ENCODE data around the gene NEU3. TPM values are rescaled to one million over a fixed set of nuclear protein-coding genes. Genes with fewer than 3 reads are reported as not detected.
"Not testable (repeated sequence)": the region's sequence is repeated elsewhere in the genome, so short reads cannot be mapped to it uniquely, and the experiment has no call there.

NEU3 gene
- total and polyA plus RNA-seq, 8 donors = 9.7 to 15.3 (median 14.6) TPM

DNA sequence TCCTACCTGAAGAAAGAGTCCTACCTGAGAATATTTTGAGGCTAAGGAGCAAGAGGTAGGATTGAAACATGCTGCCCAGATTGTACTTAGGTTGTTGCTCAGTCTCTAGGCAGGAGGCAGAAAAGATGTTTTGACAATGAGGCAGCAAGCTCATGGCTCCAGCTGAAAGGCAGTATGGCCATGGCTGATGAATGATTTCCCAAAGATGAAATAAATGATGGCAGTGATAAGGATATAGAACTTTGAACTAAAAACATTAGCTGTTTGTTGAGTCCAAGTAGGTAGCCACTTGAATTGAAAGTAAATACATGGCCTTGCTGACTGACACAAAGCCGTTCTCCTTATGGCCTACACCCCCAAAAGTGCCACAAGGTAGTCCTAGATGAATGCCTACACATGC lies 6.8 kb upstream of the NEU3 start:
- intact Hi-C loops (cut with DNase I) = no loop called here
- no peak overlapping the region for H3K27ac ChIP-seq
- H3K27me3 ChIP-seq = no peaks in the 10 kb centered on the region
- TF ChIP-seq, protein P1, sequence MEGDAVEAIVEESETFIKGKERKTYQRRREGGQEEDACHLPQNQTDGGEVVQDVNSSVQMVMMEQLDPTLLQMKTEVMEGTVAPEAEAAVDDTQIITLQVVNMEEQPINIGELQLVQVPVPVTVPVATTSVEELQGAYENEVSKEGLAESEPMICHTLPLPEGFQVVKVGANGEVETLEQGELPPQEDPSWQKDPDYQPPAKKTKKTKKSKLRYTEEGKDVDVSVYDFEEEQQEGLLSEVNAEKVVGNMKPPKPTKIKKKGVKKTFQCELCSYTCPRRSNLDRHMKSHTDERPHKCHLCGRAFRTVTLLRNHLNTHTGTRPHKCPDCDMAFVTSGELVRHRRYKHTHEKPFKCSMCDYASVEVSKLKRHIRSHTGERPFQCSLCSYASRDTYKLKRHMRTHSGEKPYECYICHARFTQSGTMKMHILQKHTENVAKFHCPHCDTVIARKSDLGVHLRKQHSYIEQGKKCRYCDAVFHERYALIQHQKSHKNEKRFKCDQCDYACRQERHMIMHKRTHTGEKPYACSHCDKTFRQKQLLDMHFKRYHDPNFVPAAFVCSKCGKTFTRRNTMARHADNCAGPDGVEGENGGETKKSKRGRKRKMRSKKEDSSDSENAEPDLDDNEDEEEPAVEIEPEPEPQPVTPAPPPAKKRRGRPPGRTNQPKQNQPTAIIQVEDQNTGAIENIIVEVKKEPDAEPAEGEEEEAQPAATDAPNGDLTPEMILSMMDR (IDR thresholded peaks at IDR 0.05) = no peak
- peaks cover 0 to 36% of the 10 kb centered on the region in 2 donors for H3K36me3 ChIP-seq
- DNase-seq (no peak), ATAC-seq (no peak)
- H3K4me1 ChIP-seq = no peaks in the 10 kb centered on the region
- no peak overlapping the region for H3K4me3 ChIP-seq
- H3K9me3 ChIP-seq = no peaks in the 10 kb centered on the region

DNA sequence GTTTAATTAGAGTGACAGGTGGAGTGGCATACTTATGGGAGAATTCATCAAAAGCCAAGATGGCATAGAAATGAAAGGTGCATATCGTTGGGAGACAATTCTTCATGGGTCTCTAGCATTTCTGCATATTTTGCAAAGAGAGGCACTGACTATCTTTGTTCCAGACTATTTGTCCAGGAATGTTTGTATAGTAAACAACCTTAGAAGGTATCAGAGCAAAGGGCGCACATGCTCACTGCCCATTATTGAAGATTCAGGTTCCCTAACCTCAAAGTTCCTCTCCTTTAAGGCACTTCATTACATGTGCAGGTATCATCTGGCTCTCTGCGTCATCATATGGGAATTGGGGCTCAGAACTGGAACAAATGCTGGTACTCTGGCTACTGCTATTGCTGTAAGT lies 4.7 kb upstream of the NEU3 start:
- DNase-seq (no peak), ATAC-seq (no peak)
- TF ChIP-seq, protein P1 (IDR thresholded peaks at IDR 0.05) = no peak
- Histone ChIP-seq H3K4me1 (peaks cover 0 to 8% of the 10 kb centered on the region in 2 donors), H3K27me3 (no peaks in the 10 kb centered on the region), H3K9me3 (no peaks in the 10 kb centered on the region), H3K27ac (no peak overlapping the region), H3K4me3 (no peak overlapping the region), H3K36me3 (peaks cover 0 to 19% of the 10 kb centered on the region in 2 donors)
- intact Hi-C loops (cut with DNase I) = no loop called here

DNA sequence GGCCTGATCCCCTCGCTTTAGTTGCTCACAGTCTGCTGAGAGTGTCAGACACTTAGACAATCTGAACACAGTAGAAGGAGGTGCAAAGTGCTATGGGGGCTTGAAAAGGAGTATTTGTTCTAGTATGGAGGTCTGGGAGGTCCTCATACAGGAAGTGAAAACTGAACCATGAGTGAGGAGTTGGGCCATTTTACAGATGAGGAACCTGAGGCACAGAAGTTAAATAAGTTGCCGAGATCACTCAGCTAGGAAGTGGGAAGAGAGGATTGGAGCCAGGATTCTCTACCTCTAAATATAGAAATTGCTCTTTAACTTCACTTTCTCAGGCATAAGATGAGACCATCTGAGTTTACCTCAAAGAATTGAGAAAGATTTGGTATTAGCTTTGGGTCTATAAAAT lies 4.0 kb upstream of the NEU3 start:
- ATAC-seq (no peak), DNase-seq (no peak)
- Histone ChIP-seq H3K4me3 (no peak overlapping the region), H3K27me3 (no peaks in the 10 kb centered on the region), H3K36me3 (peaks cover 0 to 13% of the 10 kb centered on the region in 2 donors), H3K9me3 (no peaks in the 10 kb centered on the region), H3K4me1 (peaks cover 0 to 15% of the 10 kb centered on the region in 2 donors), H3K27ac (no peak overlapping the region)
- intact Hi-C loops (cut with DNase I) = no loop called here
- TF ChIP-seq, protein P1 (IDR thresholded peaks at IDR 0.05) = no peak

DNA sequence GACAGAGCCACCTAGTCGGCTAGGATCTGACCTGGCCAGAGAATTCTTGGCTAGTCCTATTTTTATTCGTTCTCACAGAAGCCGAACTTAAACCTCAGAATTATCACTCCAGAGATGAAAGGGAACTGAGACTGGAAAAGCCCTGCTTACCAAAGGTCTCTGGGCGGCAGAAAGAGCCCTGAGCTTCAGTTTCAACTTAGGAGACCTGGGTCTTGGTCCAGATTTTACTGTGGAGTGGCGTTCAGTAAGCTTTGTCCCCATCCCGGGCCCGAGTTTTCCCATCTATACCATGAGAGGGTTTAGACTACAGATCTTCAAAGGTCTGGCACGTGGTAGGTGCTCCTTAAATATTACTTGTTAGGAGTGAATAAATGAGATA lies 516 bp downstream of the NEU3 start:
- H3K36me3 ChIP-seq = peaks cover 0 to under 1% of the 10 kb centered on the region in 2 donors
- H3K27ac ChIP-seq = peak overlapping the region; percentile 57 to 80
- ATAC-seq = peak; percentile 2
- TF ChIP-seq, protein P1 (IDR thresholded peaks at IDR 0.05) = no peak
- no peaks in the 10 kb centered on the region for H3K9me3 ChIP-seq
- no peak for DNase-seq
- H3K4me3 ChIP-seq = peak overlapping the region; percentile 52 to 69
- peaks cover 0 to 30% of the 10 kb centered on the region in 2 donors for H3K4me1 ChIP-seq
- no peaks in the 10 kb centered on the region for H3K27me3 ChIP-seq
- intact Hi-C loops (cut with DNase I) = no loop called here

DNA sequence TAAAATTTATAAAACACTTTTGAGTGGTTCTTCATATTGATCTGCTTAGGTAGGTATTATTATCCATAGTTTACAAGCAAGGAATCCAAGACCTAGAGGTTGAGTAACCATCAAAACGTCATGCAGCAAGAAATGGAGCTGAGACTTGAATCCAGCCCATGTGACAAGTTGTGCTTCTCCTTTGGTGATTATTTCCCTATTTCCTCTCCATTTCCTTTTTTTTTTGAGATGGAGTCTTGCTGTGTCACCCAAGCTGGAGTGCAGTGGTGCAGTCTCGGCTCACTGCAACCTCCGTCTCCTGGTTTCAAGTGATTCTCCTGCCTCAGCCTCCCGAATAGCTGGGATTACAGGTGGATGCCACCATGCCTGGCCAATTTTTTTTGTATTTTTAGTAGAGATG lies 1.4 kb downstream of the NEU3 start:
- H3K36me3 ChIP-seq; H3K9me3 ChIP-seq; H3K27me3 ChIP-seq; ATAC-seq; DNase-seq; intact Hi-C loops (cut with DNase I); H3K27ac ChIP-seq: not testable (repeated sequence)
- Histone ChIP-seq H3K4me1 (peaks cover 0 to 30% of the 10 kb centered on the region in 2 donors), H3K4me3 (peak overlapping the region in 1 of 2 donors; percentile 69)

DNA sequence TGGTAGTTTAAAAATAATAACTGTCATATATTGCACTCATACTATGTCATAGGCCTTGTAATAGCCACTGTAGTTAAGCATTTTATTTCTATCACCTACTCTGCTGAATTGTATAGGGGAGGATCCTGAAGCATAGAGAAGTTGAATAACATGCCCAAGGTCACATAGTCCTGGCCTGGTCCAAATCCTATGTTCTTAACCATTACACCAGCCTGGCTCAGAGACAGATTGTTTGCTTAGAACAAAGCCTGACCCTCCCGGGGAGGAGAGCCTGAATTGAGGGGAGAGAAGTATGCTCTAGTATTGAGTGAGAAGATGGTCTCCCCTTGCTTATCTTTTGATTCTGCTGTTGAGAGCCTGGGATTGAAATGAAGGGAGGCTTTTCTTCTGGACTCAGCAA lies 2.2 kb downstream of the NEU3 start:
- no peak overlapping the region for H3K4me3 ChIP-seq
- TF ChIP-seq, protein P1 (IDR thresholded peaks at IDR 0.05) = no peak
- H3K27me3 ChIP-seq = no peaks in the 10 kb centered on the region
- intact Hi-C loops (cut with DNase I) = no loop called here
- no peak for ATAC-seq
- no peak overlapping the region for H3K27ac ChIP-seq
- peaks cover 0 to 16% of the 10 kb centered on the region in 2 donors for H3K36me3 ChIP-seq
- peaks cover 0 to 30% of the 10 kb centered on the region in 2 donors for H3K4me1 ChIP-seq
- DNase-seq = no peak
- H3K9me3 ChIP-seq = no peaks in the 10 kb centered on the region

All from left lung (tissue), 10 donors.